Activated CD4-positive, alpha-beta T cell treated with anti-CD3 and anti-CD28 coated beads for 36 hours (primary cell): ENCODE results near the gene PIGV. TPM values are rescaled to one million over a fixed set of nuclear protein-coding genes. Genes with fewer than 3 reads are reported as not detected.
"Not testable (repeated sequence)": the region's sequence is repeated elsewhere in the genome, so short reads cannot be mapped to it uniquely, and the experiment has no call there.

ENCODE experiments used
- ATAC-seq: fragments of 200-7000 bp; cut with Tn5 transposase; one replicate; pipeline ENCODE4 v1.10.0; 2021; ENCODE audit warnings: mild to moderate bottlenecking, moderate library complexity
- CTCF ChIA-PET: fragments of 350-600 bp; sonication (Branson Sonifier 250); formaldehyde crosslinking; loops from one replicate; lab custom pipeline; 2021; ENCODE audit warnings: antibody characterized with exemption; lab: Charles Lee
- POLR2A ChIA-PET: fragments of 350-600 bp; sonication (Branson Sonifier 250); formaldehyde crosslinking; loops from one replicate; lab custom pipeline; 2021; ENCODE audit warnings: antibody characterized with exemption, inconsistent platforms; lab: Charles Lee
- DNase-seq: peaks from one replicate; pipeline ENCODE4 v3.0.0-alpha.2; 2020
- H3K27ac Mint-ChIP-seq: one replicate; pipeline ENCODE4 v1.8.0; 2021; ENCODE audit warnings: mixed read lengths
- H3K27me3 Mint-ChIP-seq: one replicate; pipeline ENCODE4 v1.8.0; 2021; ENCODE audit warnings: mixed read lengths
- H3K36me3 Mint-ChIP-seq: one replicate; pipeline ENCODE4 v1.8.0; 2021; ENCODE audit warnings: low read depth, mixed read lengths
- H3K4me1 Mint-ChIP-seq: one replicate; pipeline ENCODE4 v1.8.0; 2021; ENCODE audit warnings: mixed read lengths
- H3K4me3 Mint-ChIP-seq: one replicate; pipeline ENCODE4 v1.8.0; 2021; ENCODE audit warnings: mild to moderate bottlenecking, moderate library complexity, mixed read lengths
- H3K9me3 Mint-ChIP-seq: one replicate; pipeline ENCODE4 v1.8.0; 2021; ENCODE audit warnings: low read depth, mixed read lengths
- intact Hi-C, 2 experiments: fragments of 100-400 bp; cut with DNase I in 1 of 2; cut with micrococcal nuclease in 1 of 2; formaldehyde crosslinking; loops; one replicate each; pipeline versions ENCODE4 v1.14.2 to v1.15.1; 2022 to 2024; cut with DNase I, micrococcal nuclease
- total RNA-seq, 2 experiments: library from RNA; stranded (reverse); gene quantifications; one replicate each; pipeline ENCODE4 v1.2.3, GENCODE V29; 2021

The PIGV gene
- total RNA-seq, 2 experiments from 2014 or later, result 12.0 to 17.2 TPM

DNA sequence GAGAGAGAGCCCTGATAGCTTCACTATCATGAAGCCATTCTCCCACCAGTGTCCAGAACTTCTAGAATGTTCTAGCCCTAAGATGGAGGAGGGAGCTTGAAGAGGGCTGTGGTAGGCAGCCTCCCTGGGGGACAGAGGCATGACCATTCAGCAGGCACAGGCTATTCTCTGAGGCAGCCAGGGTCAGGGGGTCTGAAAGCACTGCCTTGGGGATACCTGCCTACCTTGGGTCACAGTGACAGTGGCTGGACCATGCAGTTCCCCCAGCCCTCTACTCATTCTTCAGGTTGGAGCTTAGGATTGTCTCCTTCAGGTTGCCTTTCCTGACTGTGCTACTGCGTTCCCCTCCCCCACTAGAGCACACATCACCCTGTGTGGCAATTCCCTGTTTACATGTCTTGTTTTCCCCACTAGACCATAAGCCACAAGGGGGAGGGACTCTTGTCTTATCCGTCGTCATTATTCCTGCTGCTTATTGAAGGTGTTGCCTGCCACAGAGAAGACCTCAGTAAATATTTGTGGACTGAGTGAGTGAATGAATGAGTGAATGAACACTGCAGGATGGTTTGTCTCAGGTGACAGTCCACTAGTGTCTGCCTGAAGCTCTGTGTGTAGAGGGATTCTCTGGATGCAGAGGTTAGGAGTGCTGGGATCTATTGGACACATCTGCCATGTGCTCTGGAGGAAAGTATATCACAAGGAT is 43.9 kb downstream of the PIGV start:
- H3K4me1 Mint-ChIP-seq, result peaks cover 72% of the 10 kb centered on the region
- DNase-seq (no peak), ATAC-seq (no peak)
- intact Hi-C loops, result no loop called here
- ChIA-PET POLR2A (interaction anchor here (0.6 to 1.3 kb wide), 2 partner anchors 33 to 1683 kb away, joined by 4 to 5 read pairs; no protein-coding TSS in a partner anchor), CTCF (interaction anchor here (0.6 to 3.4 kb wide), 5 partner anchors 22 to 1337 kb away, joined by 3 to 14 read pairs (median 4); no protein-coding TSS in a partner anchor)
- H3K27ac Mint-ChIP-seq, result peak overlapping the region; percentile 99
- no peak overlapping the region for H3K4me3 Mint-ChIP-seq
- no peaks in the 10 kb centered on the region for H3K9me3 Mint-ChIP-seq
- no peaks in the 10 kb centered on the region for H3K27me3 Mint-ChIP-seq
- peaks cover 79% of the 10 kb centered on the region for H3K36me3 Mint-ChIP-seq

DNA sequence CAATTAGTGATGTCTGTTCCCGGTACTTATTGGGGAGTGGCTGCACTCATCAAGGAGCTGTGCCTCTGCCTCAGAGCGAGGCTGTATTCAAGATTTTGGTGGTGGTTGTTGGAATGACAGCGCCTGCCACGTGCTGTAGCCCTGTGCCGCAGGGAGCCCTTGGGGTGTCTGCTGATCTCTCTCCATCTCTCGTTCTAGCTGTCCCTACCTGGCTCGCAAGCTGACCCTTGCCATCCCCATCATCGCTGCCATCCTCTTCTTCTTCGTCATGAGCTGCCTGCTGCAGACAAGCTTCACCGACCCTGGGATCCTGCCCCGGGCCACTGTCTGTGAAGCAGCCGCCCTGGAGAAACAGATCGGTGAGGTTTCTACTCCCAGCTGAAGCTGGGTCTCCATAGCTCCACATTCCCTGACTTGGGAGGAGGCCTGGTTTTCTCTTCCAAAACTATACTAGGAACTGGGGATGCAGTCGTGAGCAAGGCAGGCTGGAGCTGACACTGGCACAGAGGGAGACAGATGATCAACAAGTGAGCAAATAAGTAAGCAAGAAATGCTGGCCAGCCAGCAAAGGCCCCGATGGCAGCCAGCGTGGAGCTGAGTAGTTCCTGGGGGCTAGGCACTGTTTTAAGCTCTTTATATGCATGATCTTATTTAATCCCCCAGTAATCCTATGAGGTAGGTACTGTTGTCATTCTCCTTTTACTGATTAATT is 44.7 kb downstream of the PIGV start:
- Mint-ChIP-seq H3K36me3 (peaks cover 78% of the 10 kb centered on the region), H3K27ac (peak overlapping the region; percentile 99), H3K4me3 (peak overlapping the region; percentile 70), H3K9me3 (no peaks in the 10 kb centered on the region), H3K27me3 (no peaks in the 10 kb centered on the region), H3K4me1 (peaks cover 72% of the 10 kb centered on the region)
- DNase-seq (no peak), ATAC-seq (no peak)
- CTCF ChIA-PET, result interaction anchor here (0.5 to 3.4 kb wide), 11 partner anchors 9 to 1337 kb away, joined by 3 to 14 read pairs (median 3); partner anchors contain the start of gene GPATCH3
- POLR2A ChIA-PET, result interaction anchor here (1.0 to 1.7 kb wide), 3 partner anchors 22 to 34 kb away, joined by 3 to 20 read pairs (median 5); no protein-coding TSS in a partner anchor
- intact Hi-C loops, result no loop called here

DNA sequence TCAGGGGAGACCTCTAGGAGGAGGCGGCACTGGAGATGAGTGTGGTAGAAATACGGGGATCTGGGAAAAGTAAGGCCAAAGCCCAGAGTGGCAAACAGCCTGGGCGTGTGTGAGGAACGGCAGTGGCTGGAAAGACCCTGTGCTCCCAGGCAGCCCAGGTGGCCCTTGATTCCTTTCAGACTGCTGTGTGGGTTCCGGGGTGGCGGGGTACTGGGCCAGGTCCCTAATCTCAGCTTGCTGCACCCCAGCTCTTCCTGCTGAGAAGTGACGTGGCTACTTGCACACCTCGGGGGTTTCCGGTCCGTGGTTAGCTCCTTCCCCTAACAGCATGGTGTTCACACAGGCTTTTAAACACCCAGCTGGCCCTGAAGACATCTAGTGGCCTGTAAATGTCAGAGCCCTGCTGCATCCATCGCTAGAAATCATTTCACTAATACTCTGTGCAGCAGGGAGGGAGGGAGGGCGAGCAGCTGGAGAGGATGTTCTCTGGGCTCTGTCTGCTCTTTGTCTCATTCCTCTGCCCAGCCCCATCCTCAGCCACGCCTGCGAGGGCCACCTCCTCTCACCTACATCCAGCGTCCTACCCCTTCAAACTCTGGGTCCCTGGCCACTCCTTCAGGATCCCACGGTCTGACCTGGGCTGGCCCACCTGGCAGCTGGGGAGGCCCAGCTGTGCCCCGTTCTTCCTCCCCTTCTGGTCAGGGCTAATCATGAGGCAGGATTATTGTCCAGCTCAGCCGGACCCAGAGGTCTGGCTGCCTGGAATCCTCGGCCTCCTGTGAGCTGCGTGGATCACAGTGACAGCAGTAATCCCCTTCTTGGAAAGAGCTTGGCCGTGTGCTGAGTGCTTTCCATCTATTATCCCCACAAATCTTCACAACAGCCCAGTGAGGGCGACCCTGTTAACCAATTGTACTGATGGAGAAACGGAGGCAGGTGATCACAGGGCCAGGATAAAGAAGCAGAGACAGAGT is 46.0 kb downstream of the PIGV start:
- peaks cover 76% of the 10 kb centered on the region for H3K36me3 Mint-ChIP-seq
- DNase-seq (peak; percentile 93), ATAC-seq (peak; percentile 95)
- ChIA-PET POLR2A (interaction anchor here (1.0 to 1.7 kb wide), 4 partner anchors 23 to 43 kb away, joined by 3 to 20 read pairs (median 4); no protein-coding TSS in a partner anchor), CTCF (interaction anchor here (0.6 to 3.4 kb wide), 24 partner anchors 11 to 472 kb away, joined by 3 to 14 read pairs (median 3); partner anchors contain the start of genes GPATCH3 and GPN2)
- peak overlapping the region; percentile 70 for H3K4me3 Mint-ChIP-seq
- H3K27me3 Mint-ChIP-seq, result no peaks in the 10 kb centered on the region
- H3K4me1 Mint-ChIP-seq, result peaks cover 69% of the 10 kb centered on the region
- H3K9me3 Mint-ChIP-seq, result no peaks in the 10 kb centered on the region
- intact Hi-C loops, result no loop called here
- H3K27ac Mint-ChIP-seq, result peak overlapping the region; percentile 99

DNA sequence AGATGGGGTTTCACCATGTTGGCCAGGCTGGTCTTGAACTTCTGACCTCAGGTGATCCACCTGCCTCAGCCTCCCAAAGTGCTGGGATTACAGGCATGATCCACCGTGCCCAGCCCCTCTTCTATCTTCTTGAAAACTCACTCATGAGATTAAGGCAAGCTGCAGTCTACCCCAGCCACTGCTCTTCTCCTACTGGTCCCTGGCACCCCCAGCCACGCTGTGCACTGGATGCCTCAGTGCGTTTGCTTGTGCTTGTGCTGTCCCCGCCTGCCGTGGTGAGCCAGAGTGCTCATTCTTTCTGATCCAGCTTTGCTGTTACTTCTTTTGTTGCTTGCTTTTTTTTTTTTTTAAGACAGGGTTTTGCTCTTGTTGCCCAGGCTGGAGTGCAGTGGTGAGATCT is 49.9 kb downstream of the PIGV start:
- DNase-seq, ATAC-seq, intact Hi-C loops, H3K27me3 Mint-ChIP-seq, H3K4me3 Mint-ChIP-seq, H3K9me3 Mint-ChIP-seq: not testable (repeated sequence)
- CTCF ChIA-PET, result interaction anchor here (1.8 kb wide), 1 partner anchor 25 kb away, joined by 6 read pairs; the partner anchor contains the start of gene SFN
- Mint-ChIP-seq H3K27ac (peak overlapping the region; percentile 21), H3K4me1 (peaks cover 40% of the 10 kb centered on the region), H3K36me3 (peaks cover 57% of the 10 kb centered on the region)
- POLR2A ChIA-PET, result interaction anchor here (0.6 kb wide), 1 partner anchor 195 kb away, joined by 10 read pairs; no protein-coding TSS in a partner anchor

DNA sequence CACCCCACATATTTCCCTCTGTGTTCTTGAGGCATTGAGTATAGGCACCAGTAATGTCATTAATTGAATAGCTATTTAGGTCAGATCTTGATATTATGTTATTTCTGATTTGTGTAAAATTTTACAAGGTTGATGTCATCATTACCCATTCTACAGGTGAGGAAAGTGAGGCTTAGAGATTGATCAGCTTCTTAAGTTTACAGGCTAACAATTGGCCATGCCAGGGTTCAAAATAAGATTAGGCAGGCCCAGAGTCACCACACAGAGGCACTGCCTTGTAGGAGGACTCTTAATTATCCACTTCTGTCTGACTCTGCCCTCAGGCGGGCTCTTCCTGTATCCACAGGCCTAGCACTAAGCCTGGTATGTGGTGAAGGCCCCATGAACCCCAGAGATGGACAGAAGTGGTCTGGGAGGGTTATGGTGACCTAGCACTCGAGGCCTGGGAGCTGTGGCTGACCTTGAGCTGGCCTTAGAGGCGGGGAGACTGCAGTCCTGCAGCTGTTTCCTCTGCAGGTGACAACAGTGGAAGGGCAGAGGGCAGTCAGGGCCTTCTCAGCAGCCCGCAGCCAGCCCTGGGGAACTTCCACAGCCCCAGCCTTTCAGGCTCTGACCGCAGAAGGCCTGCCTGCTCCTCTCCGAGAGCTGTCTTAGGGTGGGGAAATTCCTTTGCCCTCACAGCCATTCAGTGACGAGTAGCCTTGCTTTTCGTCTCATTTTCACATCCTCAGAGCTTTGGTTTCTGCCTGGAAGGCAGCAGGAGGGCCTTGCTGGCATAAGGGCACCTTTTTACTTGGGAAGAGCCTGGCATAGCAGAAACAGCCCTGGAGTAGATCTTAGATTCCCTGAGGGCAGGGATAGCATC is 51.0 kb downstream of the PIGV start:
- Mint-ChIP-seq H3K27ac (peak overlapping the region; percentile 86), H3K4me1 (peaks cover 29% of the 10 kb centered on the region), H3K4me3 (no peak overlapping the region), H3K9me3 (no peaks in the 10 kb centered on the region), H3K27me3 (no peaks in the 10 kb centered on the region), H3K36me3 (peaks cover 50% of the 10 kb centered on the region)
- intact Hi-C loops, result no loop called here
- DNase-seq (peak; percentile 76), ATAC-seq (peak; percentile 93)
- POLR2A ChIA-PET, result interaction anchor here (0.6 to 1.0 kb wide), 3 partner anchors 8 to 930 kb away, joined by 3 to 6 read pairs (median 3); no protein-coding TSS in a partner anchor
- CTCF ChIA-PET, result interaction anchor here (0.7 to 1.8 kb wide), 9 partner anchors 10 to 235 kb away, joined by 3 to 6 read pairs (median 4); partner anchors contain the start of gene SFN

DNA sequence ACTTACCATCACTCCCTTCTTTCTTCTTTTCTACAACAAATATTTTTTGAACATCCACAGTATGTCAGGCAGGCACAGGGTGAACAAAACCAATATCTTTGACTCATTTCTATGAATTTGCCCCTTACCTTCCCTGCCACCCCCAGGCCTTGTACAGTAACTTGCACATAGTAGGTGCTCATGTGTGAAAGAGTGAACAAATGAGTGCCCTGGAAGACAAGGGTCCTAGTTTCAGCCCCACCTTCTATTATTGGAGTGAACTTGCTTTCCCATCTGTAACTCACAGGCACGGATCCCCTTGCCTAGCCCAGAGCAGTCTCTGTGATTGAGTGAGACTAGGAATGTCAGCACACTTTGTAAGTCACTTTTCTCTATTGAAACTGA is 51.6 kb downstream of the PIGV start:
- H3K9me3 Mint-ChIP-seq, result no peaks in the 10 kb centered on the region
- H3K4me1 Mint-ChIP-seq, result peaks cover 27% of the 10 kb centered on the region
- peaks cover 51% of the 10 kb centered on the region for H3K36me3 Mint-ChIP-seq
- H3K27me3 Mint-ChIP-seq, result no peaks in the 10 kb centered on the region
- POLR2A ChIA-PET, result interaction anchor here (0.9 to 1.0 kb wide), 2 partner anchors 9 to 26 kb away, joined by 3 read pairs; no protein-coding TSS in a partner anchor
- DNase-seq (no peak), ATAC-seq (peak; percentile 6)
- H3K27ac Mint-ChIP-seq, result peak overlapping the region; percentile 56
- CTCF ChIA-PET, result interaction anchor here (0.6 to 1.3 kb wide), 9 partner anchors 10 to 315 kb away, joined by 3 to 6 read pairs (median 3); partner anchors contain the start of gene SLC9A1
- H3K4me3 Mint-ChIP-seq, result no peak overlapping the region
- intact Hi-C loops, result no loop called here

DNA sequence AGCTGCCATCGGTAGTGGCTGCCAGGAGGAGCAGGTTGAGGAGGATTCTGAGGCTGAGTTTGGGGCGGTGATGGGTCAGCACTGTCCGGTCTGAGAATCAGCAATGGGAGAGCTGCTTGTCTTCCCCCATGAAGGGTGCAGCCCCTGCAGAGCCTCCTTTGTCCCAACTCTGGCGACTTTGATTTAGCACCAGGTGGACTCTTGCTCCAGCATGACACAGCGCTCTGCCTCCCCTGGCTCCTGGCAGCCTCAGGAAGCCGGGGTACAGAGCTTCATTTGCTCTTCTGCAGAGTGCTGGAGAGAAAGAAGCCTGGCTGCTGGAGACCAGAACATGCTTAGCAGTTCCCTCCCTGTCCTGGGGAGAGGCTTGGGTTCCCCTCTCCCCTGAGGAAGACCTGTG is 52.0 kb downstream of the PIGV start:
- POLR2A ChIA-PET, result interaction anchor here (0.6 kb wide), 1 partner anchor 130 kb away, joined by 14 read pairs; no protein-coding TSS in a partner anchor
- CTCF ChIA-PET, result interaction anchor here (0.6 to 1.2 kb wide), 4 partner anchors 16 to 315 kb away, joined by 3 to 4 read pairs (median 4); partner anchors contain the start of gene SLC9A1
- Mint-ChIP-seq H3K4me1 (peaks cover 24% of the 10 kb centered on the region), H3K36me3 (peaks cover 50% of the 10 kb centered on the region), H3K9me3 (no peaks in the 10 kb centered on the region), H3K4me3 (no peak overlapping the region), H3K27me3 (no peaks in the 10 kb centered on the region), H3K27ac (no peak overlapping the region)
- DNase-seq (no peak), ATAC-seq (no peak)
- intact Hi-C loops, result no loop called here

DNA sequence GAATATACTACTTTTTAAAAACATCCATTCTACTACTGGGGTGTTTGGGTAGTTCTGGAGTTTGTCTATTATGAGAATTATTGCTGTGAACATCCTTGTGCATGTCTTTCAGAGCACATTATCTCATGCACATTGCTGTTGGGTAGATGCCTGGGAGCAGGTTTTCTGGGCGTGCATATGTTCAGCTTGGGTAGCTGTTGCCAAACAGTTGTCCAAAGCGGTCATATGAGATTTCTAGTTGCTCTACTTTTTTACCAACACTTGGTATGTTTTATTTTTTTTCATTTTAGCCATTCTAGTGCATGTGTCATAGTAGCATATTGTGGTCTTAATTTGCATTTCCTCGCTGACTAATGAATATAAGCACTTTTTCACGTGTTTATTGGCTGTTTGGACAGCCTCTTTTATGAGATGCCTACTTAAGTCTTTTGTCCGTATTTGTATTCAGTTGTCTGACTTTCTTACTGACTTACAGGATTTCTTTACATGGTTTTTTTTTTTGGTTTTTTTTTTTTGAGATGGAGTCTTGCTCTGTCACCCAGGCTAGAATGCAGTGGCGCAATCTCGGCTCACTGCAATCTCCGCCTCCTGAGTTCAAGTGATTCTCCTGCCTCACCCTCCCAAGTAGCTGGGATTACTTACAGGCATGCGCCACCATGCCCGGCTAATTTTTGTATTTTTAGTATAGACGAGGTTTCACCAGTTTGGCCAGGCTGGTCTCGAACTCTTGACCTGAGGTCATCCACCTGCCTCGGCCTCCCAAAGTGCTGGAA is 56.9 kb downstream of the PIGV start:
- H3K4me1 Mint-ChIP-seq, result peaks cover 8% of the 10 kb centered on the region
- CTCF ChIA-PET, result interaction anchor here (1.0 to 1.3 kb wide), 2 partner anchors 12 to 23 kb away, joined by 3 read pairs; no protein-coding TSS in a partner anchor
- POLR2A ChIA-PET, result no interaction called here
- H3K27me3 Mint-ChIP-seq, result no peaks in the 10 kb centered on the region
- H3K27ac Mint-ChIP-seq, result no peak overlapping the region
- H3K9me3 Mint-ChIP-seq, result no peaks in the 10 kb centered on the region
- no peak overlapping the region for H3K4me3 Mint-ChIP-seq
- ATAC-seq, result no peak
- no peak for DNase-seq
- H3K36me3 Mint-ChIP-seq, result peaks cover 40% of the 10 kb centered on the region
- intact Hi-C loops, result no loop called here

DNA sequence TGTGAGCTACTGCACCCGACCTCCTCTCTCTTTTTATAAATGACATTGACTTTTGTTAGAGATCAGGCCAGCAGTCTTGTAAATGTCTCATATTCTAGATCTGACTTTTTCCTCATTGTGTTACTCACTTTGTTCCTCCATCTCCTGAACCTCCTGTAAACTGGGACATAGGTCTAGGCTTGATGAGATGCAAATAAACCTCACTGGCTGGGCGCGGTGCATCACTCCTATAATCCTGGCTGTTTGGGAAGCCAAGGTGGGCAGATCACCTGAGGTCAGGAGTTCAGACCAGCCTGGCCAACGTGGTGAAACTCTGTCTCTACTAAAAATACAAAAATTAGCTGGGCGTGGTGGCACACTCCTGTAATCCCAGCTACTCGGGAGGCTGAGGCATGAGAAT is 60.1 kb downstream of the PIGV start:
- intact Hi-C loops, H3K27me3 Mint-ChIP-seq, H3K27ac Mint-ChIP-seq, CTCF ChIA-PET, H3K4me3 Mint-ChIP-seq, H3K9me3 Mint-ChIP-seq, ATAC-seq, H3K4me1 Mint-ChIP-seq, DNase-seq: not testable (repeated sequence)
- H3K36me3 Mint-ChIP-seq, result peaks cover 55% of the 10 kb centered on the region
- POLR2A ChIA-PET, result interaction anchor here (1.2 kb wide), 1 partner anchor 17 kb away, joined by 11 read pairs; no protein-coding TSS in a partner anchor
